GM21825 (cell line): ENCODE results near the gene TMEM72.

Experiments
- ATAC-seq: cut with Tn5 transposase; IDR thresholded peaks from one replicate; pipeline ENCODE4 v1.9.1; 2021; ENCODE audit warnings: mild to moderate bottlenecking, moderate library complexity; ENCODE audit not compliant: unreplicated experiment

The TMEM72 gene

DNA sequence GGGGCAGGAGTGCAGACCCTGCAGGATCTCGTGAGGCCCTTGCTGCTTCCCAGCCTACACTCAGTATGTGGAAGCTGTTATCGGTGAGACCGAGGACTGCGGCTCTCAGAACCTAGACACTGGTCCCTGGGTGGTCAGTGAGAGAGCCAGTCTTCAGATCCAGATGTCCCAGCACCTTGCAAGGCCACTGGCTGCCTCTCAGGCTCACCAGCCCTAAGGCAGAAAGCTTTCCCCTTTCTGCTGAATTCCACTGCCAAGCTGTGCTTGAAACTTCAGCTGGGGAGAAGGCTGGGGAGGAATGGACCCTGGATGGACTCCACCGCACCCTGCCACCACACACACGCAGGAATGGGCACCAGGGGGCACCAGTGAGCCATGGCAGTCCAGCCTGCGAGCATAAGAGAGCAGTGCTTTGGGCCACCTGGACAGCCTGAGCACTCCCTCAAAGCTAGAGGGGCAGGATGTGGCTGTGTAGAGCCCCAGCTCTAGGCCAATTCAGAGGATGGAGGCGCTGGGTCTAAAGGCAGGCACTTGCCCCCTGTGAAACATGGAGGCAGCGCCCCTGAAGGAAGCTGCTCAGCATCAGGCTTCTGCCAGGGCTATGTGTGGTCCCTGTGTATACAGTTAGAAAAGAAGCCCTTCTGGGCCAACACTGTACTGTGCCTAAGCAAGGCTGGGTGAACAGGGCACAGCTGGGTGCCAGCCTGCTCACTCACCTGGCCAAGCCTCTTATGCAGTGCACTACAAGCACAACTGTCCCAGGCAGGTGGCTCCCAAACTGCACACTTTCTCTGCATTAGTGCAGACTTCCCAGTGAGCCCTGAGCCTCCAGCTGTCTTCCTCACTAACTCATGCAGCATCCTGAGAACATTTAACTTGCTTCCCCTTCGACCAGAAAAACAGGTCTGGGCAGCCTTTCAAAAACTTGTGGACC lies 21.6 kb downstream of the TMEM72 start:
- ATAC-seq, result peak; percentile 98

DNA sequence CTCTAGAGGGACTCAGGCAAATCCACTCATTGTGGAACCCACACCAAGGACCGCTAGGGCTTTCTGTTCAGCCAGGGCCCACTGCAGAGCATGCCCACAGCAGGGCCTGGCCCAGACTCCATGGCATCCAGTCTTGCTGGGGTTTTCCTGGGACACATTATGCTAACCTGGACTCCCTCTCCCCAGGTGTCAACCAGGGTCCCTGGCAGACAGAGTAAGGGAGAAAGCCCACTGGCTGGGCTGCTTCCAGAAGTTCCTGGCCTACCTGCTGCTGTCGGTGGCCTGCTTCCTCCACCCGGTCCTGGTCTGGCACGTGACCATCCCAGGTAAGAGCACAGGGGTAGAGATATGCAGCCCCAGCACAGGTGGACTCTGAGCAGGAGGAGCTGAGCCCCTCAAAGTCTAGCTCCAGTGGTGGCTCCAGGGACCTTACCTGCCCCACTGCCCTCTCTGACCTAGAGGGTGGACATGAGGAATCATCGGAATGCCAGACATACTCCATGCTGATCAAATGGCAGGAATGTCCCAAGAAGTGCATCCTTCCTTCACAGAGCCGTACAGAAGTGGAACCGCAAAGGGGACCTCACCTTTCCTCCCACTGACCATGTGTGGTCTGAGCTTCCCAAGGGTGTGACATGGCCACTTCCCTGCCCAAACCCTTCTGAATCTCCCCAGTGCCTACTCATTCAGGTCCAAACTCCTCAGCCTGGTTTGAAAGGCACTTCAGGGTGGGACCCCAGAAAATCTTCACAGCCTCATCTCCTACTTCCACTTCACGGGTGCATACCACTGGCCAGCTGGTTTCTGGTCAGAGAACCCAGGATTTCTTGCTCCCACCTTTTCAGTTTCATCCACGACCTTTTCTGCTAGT lies 22.5 kb downstream of the TMEM72 start:
- no peak for ATAC-seq

DNA sequence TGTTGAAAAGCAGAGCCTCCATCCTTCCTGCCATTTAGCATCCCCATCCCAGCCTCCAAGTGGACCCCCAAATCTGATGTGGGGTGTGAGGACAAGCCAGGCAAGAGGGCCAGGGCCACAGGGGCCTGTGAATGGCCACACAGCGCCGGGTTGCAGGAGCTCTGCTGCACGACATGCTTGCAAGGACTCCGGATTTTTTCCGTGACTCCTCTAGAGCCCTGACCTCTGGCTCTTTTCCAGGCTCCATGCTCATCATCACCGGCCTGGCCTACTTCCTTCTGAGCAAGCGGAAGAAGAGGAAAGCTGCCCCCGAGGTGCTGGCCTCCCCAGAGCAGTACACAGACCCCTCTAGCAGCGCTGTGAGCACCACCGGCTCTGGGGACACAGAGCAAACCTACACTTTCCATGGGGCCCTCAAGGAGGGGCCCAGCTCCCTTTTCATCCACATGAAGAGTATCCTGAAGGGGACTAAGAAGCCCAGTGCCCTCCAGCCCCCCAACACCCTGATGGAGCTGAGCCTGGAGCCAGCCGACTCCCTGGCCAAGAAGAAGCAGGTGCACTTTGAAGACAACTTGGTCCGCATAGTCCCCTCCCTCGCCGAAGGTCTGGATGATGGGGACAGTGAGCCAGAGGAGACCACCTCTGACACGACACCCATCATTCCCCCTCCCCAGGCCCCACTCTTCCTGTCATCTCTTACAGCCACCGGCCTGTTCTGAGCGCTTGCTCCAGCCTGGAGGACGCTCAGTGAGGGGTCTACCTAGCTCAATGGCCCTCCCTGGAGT lies 23.5 kb downstream of the TMEM72 start:
- no peak for ATAC-seq

DNA sequence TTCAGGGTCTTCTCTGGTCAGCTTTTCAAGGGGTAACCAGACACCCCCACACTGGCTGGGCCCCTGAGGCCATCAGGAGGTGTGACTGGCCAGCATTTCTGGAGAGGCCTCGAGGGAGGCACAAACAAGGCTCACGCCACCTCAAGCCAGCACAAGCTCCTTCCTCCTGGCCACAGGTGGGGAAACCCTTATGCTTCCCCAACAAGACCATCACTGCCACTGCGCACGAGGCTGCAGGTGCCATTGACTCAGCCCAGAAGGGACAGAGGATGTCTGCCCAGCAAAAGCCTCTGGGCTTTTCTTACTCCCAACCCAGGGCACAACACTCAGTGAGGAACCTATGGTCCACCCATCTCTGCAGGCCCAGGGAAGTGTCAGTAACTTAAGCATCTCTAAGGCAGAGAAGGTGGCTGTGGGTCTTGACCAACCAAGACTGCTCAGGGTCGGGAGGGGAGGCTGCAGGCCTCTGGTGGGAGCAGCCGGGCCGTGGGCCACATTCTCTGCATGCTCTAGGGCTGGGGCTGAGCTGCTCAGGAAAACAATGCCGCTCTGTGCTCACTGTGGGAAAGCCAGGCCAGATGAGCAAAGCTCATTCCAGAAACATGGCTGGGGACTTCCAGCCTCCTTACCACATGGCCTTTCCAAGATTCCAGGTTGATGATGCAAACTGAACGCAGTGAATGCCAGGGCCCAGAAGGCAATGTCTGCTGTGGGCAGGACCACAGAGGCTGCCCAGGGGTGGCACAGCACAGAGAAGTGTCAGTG lies 24.2 kb downstream of the TMEM72 start:
- no peak for ATAC-seq

DNA sequence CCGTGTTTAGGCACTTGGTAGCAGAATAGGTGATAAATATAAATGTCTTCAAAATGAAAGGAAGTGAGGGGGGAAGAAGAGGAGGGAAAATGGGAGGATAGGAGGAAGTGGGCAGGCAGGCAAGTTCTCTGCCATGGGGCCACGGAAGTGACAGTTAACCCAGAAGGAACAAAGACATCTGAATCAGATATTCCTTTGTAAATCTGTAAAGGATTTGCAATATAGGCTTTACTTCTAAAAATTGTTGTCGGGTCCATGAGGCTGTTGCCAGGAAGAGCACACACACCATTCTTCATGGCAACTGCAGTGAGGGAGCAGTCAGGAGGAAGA lies 24.8 kb downstream of the TMEM72 start:
- no peak for ATAC-seq

DNA sequence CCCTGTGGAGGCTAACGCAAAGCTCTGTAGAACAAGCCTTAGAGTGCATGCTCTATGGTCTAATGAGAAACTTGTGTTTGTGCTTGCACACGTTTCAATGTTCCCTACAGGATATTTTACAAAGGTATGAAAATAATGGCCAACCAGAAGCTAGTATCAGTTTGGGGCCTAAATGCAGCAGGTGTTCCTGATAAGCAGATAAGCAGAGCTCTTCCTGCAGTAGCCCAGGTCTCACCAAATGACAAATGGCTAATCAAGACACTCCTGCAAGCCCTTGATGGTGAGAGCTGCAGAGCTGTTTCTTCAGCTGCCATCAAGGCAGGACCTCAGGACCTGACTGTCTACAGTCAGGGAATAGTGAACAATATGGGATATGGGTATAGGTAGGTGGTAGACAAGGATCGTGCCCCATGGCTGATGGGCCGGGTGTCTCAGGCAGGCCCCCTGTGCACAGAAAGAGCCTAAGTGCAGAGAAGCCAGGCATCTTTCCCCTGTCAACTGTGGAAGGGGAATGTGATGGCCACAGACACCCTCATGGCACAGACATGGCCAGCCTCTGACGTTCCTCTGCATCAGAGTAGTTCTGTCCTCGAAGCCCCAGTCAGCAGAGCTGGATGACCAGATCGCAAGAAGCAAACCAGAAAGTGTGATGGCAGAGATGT lies 25.3 kb downstream of the TMEM72 start:
- ATAC-seq, result no peak

DNA sequence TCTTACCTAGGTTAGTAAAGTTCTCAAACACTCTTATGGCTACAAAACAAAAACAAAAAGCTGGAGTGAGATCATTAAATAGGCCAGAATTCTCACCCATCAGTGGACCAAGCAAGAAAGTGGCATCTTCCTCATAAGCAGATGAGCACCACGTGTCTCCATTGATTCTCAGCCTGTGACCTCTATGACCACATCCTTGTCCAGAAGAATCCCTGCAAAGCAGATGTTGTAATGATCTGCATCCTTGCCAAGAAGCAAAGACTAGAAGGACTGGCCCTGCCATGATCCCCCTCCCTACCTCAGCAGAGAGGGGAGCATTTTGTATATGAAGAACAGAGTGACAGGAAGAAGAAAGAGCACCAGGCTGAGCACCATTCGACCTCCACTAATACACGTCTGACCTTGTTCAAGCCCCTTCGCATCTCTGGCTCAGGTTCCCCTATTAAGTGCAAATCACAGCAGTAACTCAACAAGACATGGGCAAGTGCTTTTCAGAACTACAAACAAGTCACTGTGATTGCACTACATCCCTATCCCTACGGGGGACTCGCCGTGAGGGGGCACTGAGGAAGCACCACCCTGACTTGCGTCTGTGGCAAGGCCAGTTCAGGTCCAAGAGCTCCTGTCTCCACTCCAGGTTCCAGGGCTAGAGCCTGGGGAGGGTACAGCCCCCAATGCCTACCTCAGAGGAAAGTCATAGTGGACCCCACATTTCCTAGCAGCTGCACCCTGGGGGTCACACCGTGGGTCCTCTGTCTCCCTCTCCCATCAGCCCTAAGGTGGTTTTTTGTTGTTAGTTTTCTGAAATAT lies 26.3 kb downstream of the TMEM72 start:
- no peak for ATAC-seq

DNA sequence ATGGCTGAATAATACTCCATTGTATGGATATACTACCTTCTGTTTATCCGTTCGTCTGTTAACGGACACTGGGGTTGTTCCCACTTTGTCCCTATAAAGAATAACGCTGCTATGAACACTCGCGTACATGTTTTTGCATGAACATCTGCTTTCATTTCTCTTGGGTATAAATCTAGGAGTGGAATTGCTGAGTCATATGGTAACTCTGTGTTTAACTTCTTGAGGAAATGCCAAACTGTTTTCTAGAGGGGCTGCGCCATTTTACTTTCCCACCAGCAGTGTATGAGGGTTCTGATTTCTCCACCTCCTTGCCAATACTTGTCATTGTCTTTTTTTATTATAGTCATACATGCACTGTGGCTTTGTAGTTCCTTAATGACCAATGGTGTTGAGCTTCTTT lies 27.8 kb downstream of the TMEM72 start:
- ATAC-seq, result no peak

DNA sequence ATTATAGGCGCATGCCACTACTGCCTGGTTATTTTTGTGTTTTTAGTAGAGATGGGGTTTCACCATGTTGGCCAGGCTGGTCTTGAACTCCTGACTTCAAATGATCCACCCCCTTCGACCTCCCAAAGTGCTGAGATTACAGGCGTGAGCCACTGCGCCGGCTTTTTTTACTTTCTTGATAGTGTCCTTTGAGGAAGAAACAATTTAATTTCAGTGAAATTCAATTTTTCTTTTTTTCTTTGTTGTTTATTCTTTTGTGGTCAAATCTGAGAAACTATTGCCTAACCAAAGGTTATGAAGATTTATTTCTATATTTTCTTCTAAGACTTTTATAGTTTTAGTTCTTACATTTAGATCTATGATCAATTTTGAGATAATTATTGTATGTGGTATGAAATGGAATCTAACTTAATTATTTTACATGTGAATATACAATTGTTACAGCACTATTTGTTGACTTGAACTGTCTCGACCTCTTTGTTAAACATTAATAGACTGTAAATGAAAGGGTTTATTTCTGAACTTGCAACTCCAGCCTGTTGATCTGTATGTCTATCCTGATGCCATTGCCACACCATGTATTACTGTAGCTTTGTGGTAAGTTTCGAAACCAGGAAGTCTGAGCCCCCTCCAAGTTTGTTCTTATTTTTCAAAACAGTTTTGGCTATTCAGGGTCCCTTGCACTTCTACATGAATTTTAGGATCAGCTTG lies 28.7 kb downstream of the TMEM72 start:
- ATAC-seq, result no peak

DNA sequence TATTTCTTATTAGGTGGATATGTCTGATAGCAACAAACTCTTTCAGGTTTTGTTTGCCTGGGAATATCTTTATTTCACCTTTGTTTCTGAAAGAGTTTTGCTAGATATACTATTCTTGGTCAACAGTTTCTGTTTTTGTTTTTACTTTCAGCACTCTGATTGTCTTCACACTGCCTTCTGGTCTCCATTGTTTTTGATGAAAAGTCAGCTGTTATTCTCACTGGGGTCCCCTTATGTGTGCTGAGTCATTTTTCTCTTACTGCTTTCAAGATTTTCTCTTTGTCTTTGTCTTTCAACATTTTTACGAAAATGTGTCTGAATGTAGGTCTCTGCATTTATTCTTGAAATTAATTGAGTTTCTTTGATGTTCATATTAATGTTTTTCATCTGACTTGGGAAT lies 33.2 kb downstream of the TMEM72 start:
- ATAC-seq, result no peak

DNA sequence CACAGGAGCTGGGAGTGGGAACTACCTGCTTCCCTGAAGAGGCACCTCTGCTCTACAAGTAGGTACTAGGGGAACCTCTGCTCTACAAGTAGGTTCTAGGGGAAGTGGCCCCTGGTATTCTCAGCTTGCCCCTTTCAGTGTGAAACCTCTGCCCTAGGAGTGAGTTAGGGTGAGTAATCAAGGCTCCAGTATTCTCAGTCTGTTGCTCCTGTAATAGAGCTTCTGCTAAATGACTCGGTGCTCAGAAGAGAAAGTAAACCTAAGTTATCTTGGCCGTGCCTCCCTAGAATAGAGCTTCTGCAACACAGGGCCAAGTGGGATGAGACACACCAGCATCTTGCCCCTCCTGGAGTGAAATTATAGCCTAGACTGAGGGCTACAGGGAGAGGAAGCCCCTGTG lies 35.1 kb downstream of the TMEM72 start:
- peak; percentile 52 for ATAC-seq

DNA sequence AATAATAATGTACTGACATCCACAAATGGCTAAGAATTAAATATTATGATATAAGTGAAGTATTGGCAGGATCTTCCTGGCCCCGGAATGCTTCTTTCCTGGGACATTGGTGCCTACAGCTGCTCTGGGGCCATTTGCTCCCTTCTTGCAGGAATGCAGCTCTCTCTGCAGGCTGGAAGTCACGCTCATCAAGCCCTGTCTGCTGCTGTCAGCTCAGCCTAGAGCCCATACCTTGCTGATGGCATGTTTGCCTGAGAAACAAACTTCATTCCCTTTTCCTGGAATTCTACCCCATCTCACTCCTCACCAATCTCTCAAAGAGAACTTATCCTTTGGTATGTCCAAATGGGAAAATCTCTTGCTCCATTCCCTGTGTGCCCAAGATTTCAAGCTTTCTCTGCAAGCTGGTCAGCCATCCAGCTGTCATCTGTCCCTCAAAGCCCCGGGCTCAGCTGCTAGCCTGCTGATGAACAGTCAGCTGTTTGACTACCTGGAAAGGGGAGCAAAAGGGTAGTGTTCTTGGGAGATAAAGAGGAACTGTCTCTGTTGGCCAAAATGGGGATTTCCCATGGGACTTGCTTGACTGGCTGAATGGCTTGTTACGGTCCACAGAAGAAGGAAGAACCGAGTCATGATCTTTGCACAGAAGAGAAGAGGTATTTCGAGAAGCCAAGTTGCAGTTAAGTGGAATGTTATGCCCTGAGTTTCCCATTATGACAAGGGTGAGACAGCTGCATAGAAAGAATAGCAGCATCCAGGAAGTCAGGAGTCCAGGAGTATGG lies 36.4 kb downstream of the TMEM72 start:
- ATAC-seq, result peak; percentile 56

DNA sequence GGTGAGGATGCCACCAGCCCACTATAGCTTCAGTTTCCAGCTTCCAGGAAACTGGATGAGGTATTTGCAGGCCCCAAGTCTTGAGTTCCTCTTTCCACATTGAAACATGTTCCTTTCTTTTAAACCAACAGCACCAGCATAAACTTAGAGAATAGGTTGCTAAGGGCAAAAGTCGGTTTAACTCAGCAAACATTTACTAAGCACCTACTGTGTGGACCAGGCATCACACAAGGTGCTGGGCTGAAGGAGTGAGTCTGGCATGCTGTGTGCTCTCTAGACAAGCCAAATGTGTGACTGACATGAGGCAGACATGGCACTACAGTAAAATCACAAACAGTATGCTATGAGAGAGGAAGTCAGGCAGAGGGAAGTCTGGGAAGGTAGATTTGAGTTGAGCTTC lies 37.5 kb downstream of the TMEM72 start:
- ATAC-seq, result no peak

DNA sequence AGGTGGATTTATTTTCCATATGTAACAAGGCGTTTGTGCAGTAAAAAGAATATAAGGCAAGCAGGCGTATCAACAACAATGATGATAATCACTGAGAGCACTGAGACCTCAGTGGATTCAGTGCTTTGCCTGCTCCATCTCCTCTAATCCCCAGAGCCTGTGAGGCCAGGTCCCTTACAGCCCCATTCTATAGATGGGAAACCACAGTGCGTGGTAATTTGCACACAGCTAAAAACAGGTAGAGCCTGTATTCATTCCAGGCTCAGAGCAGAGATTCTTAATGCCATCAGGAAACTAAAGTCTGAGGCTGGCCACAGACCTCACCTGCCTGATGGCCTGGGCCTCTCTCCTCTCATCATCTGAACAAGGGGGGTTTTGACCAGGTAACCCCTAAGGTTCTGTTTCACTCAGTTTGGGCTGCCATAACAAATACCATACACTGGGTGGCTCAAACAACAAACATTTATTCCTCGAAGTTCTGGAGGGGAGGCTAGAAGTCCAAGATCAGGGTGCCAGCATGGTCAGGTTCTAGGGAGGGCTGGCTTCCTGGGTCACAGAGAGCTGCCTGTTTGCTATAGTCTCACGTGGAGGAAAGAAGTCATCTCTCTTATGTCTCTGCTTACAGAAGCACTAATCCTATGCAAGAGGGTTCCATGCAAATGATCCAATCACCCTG lies 38.1 kb downstream of the TMEM72 start:
- no peak for ATAC-seq

DNA sequence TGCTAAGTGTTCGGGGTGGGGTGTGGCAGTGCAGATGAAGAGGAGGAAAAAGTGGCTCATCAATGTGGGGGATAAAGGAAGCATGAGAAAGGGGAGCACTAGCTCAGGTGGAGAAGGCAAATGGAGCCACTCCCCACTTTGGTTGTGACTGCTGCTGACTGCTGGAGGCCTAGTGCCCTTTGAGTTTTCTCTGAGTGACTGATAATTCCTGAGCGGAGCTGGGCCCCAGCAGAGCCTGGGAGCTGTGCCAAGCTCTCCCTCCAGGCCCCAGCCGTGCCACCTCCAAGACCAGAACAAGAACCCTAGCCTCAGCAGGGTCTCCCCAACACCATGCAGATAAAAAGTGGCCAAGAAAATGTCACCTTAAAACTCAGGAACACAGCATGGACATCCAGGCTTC lies 38.8 kb downstream of the TMEM72 start:
- ATAC-seq, result no peak

DNA sequence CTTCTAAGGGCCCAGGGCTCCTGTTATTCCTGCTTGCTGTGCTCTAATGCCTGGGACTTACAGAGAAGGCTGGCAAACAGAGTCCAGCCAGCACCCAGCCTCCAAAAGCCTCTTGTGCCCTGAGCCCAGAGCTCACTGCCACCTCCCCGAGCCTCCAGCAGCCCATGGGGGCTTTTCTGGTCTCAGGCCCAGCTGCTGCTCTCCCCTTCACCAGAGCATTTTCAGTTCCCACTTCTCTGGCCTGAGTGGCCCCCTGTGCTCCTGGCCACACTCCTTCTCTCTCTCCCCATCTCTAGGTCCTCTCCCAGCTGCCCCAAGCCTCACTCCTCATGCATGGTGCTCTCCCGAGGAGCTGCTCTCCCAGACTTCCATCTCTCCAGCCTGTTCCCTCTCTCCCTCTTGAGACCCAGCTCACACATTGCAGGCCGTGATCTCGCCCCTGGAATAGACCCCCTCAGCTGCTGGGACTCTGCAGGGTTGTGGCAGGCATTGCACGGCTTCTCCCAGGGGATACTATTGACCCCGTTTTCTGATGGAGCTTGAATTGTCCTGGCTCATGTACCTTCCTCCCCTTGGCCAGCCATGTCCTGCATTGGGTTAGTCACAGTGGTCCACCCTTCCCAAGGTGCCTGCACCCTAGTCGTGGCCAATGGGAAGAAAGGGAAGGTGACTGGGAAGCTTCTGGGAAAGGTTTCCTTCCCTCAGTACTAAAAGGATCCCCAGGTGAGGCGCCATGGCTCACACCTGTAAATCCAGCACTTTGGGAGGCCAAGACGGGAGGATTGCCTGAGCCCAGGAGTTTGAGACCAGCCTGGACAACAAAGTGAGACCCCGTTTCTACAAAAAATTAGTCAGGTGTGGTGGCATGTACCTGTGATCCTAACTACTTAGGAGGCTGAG lies 39.4 kb downstream of the TMEM72 start:
- no peak for ATAC-seq
